ENCODE data around the gene CDHR5. TPM values are rescaled to one million over a fixed set of nuclear protein-coding genes. Genes with fewer than 3 reads are reported as not detected.

The CDHR5 gene
- total RNA-seq, 1 donor from 2014 or later: not detected

GRCh38 chr11:571802-572185 lies 53.0 kb downstream of the CDHR5 start:
- no peak for DNase-seq (ENCODE audit: extremely low read depth, low read depth, low spot score)

GRCh38 chr11:569158-569885 lies 55.4 kb downstream of the CDHR5 start:
- DNase-seq (ENCODE audit: extremely low read depth, low read depth, low spot score): no peak

GRCh38 chr11:568306-569157 lies 56.2 kb downstream of the CDHR5 start:
- no peak for DNase-seq (ENCODE audit: extremely low read depth, low read depth, low spot score)

- DNase-seq (ENCODE audit: extremely low read depth, low read depth, low spot score): no peak
Measured at GRCh38 chr11:567629-568292, 57.0 kb downstream of the CDHR5 start.

GRCh38 chr11:567011-567628 lies 57.6 kb downstream of the CDHR5 start:
- no peak for DNase-seq (ENCODE audit: extremely low read depth, low read depth, low spot score)

Other genes starting within 250 kb of the CDHR5 start
- 0.41 and 1.9 TPM in 2 replicates for gene PKP3, start 230.7 kb downstream of the CDHR5 start, total RNA-seq
- 71.5 and 84.7 TPM in 2 replicates for gene SIGIRR, start 210.0 kb downstream of the CDHR5 start, total RNA-seq
- gene ANO9, start 182.9 kb downstream of the CDHR5 start, total RNA-seq: 1.2 and 2.0 TPM in 2 replicates
- gene PTDSS2, start 174.7 kb downstream of the CDHR5 start, total RNA-seq: 59.9 and 68.8 TPM in 2 replicates
- gene RNH1, start 117.7 kb downstream of the CDHR5 start, total RNA-seq: 158 and 255 TPM in 2 replicates
- 47.5 and 60.5 TPM in 2 replicates for gene HRAS, start 89.4 kb downstream of the CDHR5 start, total RNA-seq
- 0.53 TPM in 2 replicates for gene LRRC56, start 87.4 kb downstream of the CDHR5 start, total RNA-seq
- 1.3 and 3.3 TPM in 2 replicates for gene LMNTD2, start 64.2 kb downstream of the CDHR5 start, total RNA-seq
- gene RASSF7, start 64.0 kb downstream of the CDHR5 start, total RNA-seq: 17.6 and 24.2 TPM in 2 replicates
- 22.4 and 46.5 TPM in 2 replicates for gene PHRF1, start 48.5 kb downstream of the CDHR5 start, total RNA-seq
- 22.8 and 66.5 TPM in 2 replicates for gene IRF7, start 9.0 kb downstream of the CDHR5 start, total RNA-seq
- gene SCT, start 2.2 kb upstream of the CDHR5 start, total RNA-seq: not detected in 2 replicates
- not detected in 2 replicates for gene DRD4, start 12.3 kb upstream of the CDHR5 start, total RNA-seq
- gene DEAF1, start 70.3 kb upstream of the CDHR5 start, total RNA-seq: 58.0 and 59.3 TPM in 2 replicates
- 25.1 and 25.3 TPM in 2 replicates for gene TMEM80, start 70.9 kb upstream of the CDHR5 start, total RNA-seq
- 18.1 and 20.0 TPM in 2 replicates for gene EPS8L2, start 81.3 kb upstream of the CDHR5 start, total RNA-seq
- gene TALDO1, start 122.5 kb upstream of the CDHR5 start, total RNA-seq: 224 and 252 TPM in 2 replicates
- 37.6 and 47.2 TPM in 2 replicates for gene GATD1, start 152.5 kb upstream of the CDHR5 start, total RNA-seq
- gene CEND1, start 165.1 kb upstream of the CDHR5 start, total RNA-seq: 0.58 and 0.78 TPM in 2 replicates
- 16.1 and 20.9 TPM in 2 replicates for gene SLC25A22, start 173.3 kb upstream of the CDHR5 start, total RNA-seq
- gene PIDD1, start 180.3 kb upstream of the CDHR5 start, total RNA-seq: 27.4 and 47.9 TPM in 2 replicates
- 621 and 670 TPM in 2 replicates for gene RPLP2, start 185.0 kb upstream of the CDHR5 start, total RNA-seq
- 27.4 and 58.0 TPM in 2 replicates for gene PNPLA2, start 194.0 kb upstream of the CDHR5 start, total RNA-seq
- 13.5 and 19.4 TPM in 2 replicates for gene CRACR2B, start 203.0 kb upstream of the CDHR5 start, total RNA-seq
- 569 and 728 TPM in 2 replicates for gene CD151, start 208.0 kb upstream of the CDHR5 start, total RNA-seq
- 125 and 145 TPM in 2 replicates for gene POLR2L, start 217.6 kb upstream of the CDHR5 start, total RNA-seq
- gene TSPAN4, start 217.9 kb upstream of the CDHR5 start, total RNA-seq: 121 and 134 TPM in 2 replicates